Stimulated activated CD8-positive, alpha-beta memory T cell treated with anti-CD3 and anti-CD28 coated beads, Interleukin-7, amount 100 ng/mL, for 48 hours (primary cell): ENCODE measurements around the gene SDS.

ENCODE experiments used
- DNase-seq, 2 donors: peaks; one replicate each; pipeline ENCODE4 v3.0.0-alpha.2; 2020; ENCODE audit warnings: low read depth in 1 of 2; ENCODE audit errors: extremely low read depth in 1 of 2

Gene SDS, protein sequence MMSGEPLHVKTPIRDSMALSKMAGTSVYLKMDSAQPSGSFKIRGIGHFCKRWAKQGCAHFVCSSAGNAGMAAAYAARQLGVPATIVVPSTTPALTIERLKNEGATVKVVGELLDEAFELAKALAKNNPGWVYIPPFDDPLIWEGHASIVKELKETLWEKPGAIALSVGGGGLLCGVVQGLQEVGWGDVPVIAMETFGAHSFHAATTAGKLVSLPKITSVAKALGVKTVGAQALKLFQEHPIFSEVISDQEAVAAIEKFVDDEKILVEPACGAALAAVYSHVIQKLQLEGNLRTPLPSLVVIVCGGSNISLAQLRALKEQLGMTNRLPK

GRCh38 chr12:113403435-113404415 lies at the start of gene SDS:
TSS of gene SDS (minus strand) at chr12:113403887. CDS start at chr12:113399708, 4,179 bp downstream.
- no peak for DNase-seq

DNA sequence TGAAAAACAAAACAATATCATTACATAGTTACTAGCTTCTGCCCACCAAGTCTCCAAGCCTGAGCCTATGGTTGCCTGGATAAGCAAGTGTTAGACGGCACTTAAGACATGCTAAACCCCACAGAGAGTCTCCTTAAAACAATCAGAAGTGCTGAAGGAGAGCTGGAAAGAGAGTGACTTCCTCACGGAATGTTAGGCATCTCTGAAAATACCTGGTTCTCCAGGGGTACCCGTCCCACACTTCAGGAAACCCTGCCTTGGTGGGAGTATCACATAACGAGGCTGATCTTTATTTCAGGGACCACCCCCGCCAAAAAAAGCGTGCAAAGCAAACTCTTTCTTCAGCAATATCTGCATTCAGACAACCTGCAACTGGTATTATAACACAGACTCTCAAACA lies 49.6 kb upstream of the SDS start:
- DNase-seq: no peak

GRCh38 chr12:113452458-113452857 lies 48.8 kb upstream of the SDS start:
- DNase-seq: no peak

DNA sequence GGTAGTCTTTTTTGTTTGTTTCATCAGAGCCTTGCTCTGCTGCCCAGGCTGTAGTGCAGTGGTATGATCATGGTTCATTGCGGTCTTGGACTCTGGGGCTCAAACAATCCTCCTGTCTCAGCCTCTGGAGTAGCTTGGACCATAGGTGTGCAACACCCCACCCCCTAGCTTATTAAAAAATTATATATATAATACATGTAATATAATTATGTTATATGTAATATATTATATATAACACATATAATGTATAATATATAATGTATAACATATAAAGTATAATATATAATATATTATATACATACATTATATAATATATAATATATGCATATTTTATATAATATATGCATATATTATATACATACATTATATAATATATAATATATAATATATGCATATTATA lies 46.2 kb upstream of the SDS start:
- DNase-seq: no peak

GRCh38 chr12:113449299-113449698 lies 45.6 kb upstream of the SDS start:
- DNase-seq: no peak

DNA sequence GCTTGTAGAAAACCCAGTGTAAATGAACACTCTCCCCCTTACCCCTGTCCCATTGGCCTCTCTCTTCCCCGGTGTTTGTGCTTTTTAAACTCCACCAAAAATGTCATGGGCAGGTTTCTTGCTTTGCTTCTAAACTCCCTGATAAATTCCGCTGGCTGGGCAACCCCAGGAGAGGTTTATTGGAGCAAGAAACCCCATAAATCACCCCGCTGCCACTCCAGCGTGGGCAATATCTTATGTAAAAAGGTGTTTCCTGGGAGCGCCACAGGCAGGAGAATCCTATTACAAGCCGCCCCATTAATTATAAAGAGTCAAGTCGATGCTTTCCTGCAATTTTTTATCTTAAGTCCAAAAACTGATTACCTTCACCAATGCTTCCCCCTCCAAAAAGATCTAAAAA lies 45.2 kb upstream of the SDS start:
- DNase-seq: no peak

DNA sequence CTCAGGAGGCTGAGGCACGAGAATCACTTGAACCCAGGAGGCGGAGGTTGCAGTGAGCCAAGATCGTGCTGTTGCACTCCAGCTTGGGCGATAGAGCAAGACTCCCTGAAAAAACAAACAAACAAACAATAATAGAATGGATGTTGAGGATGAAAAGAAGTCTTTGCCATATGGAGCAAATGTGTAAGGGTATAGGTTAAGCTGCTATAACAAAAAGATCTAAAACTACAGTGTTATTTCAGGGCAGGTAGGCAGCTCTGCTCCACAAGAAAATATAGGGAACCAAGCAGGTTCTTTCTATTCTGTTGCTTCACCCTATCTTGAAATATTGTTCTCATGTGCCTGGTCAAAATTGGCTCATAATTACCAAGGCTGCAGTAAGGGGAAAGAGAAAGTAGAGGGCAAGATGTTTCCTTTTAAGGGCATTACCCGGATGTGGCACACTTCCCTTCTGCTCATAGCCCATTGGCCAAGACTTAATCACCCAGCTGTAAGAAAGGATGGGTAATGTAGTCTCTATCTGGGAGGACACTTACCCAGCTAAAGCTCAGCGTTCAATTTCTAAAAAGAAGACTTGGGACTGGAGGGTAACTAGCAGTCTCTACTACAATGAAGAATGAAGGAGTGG lies 42.0 kb upstream of the SDS start:
- no peak for DNase-seq

- no peak for DNase-seq
Measured at GRCh38 chr12:113443030-113443539, 39.4 kb upstream of the SDS start.

GRCh38 chr12:113440947-113441782 lies 37.5 kb upstream of the SDS start:
- no peak for DNase-seq

DNA sequence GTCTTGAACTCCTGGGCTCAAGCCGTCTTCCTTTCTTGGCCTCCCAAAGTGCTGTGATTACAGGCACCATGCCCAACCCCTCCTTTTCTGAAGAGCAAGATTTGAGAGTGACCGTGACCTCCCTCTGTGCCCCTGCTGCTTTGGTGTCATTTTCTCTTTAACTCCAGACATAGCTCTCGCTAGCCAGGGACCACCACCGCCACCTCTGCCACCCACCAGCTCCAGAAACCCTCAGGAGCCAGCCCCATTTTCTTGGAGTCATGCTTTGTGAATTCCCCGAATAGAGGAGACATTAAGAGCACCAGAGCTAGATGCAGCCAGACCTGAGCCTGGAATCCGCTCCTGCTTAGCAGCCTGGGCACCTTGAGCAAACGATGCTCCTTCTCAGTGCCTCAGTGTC lies 36.6 kb upstream of the SDS start:
- DNase-seq: no peak

DNA sequence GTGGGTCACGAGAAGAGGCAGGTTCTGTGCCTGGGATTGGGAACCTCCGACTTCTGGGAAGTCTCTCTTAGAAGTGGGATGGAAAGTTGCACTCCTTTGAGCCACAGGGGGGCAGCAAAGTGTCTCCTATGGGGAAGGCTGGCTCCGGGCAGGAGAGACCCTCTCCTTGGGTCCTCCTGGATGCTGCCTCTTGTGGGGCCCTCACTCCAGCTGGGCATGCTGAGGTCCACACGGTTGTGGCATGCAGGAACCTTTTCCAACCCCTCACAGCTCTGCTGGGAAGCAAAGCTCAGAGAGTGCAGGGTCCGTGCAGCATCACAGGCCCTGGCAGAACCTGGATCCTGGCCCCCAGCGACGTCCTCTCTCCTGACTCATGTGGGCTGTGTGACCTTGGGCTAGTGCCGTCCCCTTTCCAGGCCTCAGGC lies 35.9 kb upstream of the SDS start:
- DNase-seq: no peak

DNA sequence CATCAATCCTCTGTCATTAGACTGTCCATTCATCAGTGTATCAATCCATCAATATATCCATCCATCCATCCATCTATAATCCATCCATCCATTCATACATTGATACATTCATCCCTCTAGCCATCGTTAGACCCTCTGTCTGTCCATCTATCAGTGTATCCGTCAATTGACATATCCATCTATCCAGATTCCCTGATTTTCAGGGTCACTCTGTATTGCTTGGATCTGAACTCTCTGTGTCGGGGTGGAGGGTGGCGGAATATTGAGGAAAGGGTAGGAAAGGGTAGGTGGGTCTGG lies 35.6 kb upstream of the SDS start:
- DNase-seq: no peak

DNA sequence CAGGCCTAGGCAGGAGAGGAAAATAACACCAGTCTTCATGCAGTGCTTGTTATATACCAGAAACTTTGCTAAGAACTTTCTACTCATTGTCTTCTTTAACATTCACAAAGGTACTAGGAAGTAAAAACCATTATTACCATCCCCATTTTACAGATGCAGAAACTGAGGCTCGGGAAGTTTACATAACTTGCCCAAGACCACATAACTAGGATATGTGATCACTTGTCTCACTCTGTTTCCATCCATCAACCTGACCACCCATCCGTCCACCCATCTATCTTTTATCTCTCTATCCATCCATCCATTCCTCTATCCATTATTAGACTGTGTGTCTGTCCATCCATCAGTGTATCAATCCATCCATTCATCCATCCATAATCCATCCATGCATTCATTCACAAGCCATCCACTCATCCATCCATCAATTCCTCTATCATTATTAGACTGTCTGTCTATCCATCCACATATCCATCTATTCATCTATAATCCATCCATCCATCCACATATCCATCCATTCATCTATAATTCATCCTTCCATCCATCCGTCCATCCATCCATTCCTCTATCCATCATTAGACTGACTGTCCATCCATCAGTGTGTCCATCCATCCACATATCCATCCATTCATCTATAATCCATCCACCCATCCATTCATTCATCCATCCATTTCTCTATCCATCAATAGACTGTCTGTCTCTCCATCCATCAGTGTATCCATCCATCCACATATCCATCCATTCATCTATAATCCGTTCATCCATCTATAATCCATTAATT lies 35.0 kb upstream of the SDS start:
- no peak for DNase-seq

- DNase-seq: no peak
Measured at GRCh38 chr12:113437729-113438100, 34.0 kb upstream of the SDS start.

DNA sequence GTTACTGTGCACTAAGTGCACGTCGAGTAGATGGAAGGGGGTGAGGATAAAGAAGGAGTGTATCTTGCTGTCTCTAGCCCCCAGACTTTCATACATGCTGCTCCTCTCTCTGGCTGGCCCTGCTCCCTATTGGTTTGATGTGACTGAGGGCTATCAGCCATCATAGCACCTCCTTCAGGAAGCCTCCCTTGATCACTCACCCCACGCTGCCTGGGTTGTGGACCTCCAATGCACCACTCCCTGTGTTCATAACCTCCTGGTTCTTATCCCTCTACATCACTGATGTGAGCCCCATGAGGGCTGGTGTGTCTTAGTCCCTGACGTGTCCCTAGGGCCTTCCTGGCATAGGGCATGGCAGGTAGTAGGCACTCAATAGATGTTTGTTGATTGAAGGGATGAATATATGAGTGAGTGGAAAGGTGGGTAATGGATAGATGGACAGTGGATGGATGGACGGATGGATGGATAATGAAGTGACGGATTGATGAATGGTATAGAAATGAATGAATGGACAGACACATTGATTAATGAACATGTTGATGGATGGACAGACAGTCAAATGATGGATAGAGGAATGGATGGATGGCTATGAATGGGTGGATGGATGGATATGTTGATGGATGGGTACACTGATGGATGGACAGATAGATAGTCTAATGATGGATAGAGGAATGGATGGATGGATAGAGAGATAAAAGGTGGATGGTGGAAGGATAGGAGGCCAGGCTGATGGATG lies 33.5 kb upstream of the SDS start:
- no peak for DNase-seq

DNA sequence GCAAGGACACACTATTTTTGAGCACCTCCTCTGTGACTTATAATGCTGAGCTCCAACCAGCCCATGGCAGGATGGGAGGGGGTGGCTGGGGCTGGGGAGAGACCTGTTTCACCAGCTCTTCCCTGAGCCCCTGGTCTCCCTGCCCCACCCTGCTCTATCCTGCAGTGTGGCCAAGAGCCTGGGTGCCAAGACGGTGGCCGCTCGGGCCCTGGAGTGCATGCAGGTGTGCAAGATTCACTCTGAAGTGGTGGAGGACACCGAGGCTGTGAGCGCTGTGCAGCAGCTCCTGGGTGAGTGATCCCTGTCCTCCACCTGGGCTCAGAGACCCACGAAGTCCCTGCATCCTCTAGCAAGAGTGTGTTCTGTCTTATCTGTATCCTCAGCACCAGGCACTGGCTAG lies 32.9 kb upstream of the SDS start:
- DNase-seq: no peak

DNA sequence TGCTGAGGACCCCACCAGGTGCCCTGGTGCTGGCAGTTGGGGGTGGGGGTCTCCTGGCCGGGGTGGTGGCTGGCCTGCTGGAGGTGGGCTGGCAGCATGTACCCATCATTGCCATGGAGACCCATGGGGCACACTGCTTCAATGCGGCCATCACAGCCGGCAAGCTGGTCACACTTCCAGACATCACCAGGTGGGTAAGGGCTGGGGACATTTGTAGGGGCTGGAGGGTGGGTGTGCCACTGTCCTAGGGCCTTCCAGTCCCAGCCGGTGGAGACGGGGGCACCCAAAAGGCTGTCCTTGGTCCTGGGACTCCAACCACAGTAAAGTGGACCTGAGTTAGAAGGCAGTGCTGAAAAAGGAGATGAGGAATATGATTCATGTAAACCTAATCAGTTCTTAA lies 31.7 kb upstream of the SDS start:
- no peak for DNase-seq

DNA sequence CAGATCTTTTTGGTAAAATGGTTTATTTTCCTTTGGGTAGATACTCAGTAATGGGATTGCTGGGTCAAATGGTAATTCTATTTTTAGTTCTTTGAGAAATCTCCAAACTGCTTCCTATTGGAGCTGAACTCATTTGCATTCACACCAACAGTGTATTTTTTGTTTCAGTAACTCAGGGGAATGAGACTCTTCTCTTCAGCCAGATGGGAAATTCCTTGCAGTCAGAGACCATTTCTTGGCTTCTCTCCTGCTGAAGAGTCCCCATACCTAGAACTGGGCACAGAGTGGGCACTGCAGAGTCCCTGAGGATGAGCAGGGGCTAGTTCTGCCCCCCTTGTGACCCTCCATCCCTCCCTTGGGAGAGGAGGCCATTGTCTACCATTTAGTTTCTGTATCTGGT lies 29.3 kb upstream of the SDS start:
- no peak for DNase-seq

DNA sequence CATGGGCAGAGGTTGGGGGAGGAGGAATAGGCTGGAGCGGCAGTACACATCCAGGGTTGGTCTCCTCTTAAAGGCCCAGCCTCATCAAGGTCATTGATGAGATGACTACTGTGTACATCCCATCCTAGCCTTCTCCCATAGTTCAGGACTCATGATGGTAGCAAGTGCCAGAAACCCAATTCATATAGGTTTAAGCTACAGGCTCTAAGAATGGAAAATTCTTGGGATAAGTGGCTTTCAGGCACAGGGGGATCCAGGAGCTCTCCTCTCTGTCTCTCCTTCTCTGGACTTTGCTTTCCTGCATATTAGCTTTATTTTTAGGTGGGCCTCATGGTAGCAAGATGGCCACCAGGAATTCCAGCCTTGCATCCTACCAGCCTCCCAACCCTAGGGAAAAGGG lies 24.8 kb upstream of the SDS start:
- no peak for DNase-seq
